Astrocyte (in vitro differentiated cells and primary cell): Measurements from ENCODE around the gene TWSG1. TPM values are rescaled to one million over a fixed set of nuclear protein-coding genes. Genes with fewer than 3 reads are reported as not detected.

Experiments used
- DNase-seq: peaks from one replicate; pipeline ENCODE4 v3.0.0-alpha.2; 2010; ENCODE audit warnings: low read depth
- FAIRE-seq: peaks from 2 replicates; lab custom pipeline; 2011; peaks lifted over from hg19 to GRCh38; lab: Jason Lieb, UNC
- H2AFZ ChIP-seq: 2 replicates; pipeline ENCODE4 v1.6.0; 2012; ENCODE audit warnings: low read depth, low read length, inconsistent platforms
- H3K27ac ChIP-seq: 2 replicates; pipeline ENCODE4 v1.5.1; 2011; ENCODE audit warnings: low read depth, low read length, inconsistent platforms
- H3K27me3 ChIP-seq: 2 replicates; pipeline ENCODE4 v1.6.0; 2011; ENCODE audit warnings: low read length, inconsistent platforms; ENCODE audit not compliant: insufficient read depth
- H3K36me3 ChIP-seq: 2 replicates; pipeline ENCODE4 v1.5.1; 2011; ENCODE audit warnings: low read length, inconsistent platforms; ENCODE audit not compliant: insufficient read depth
- H3K4me1 ChIP-seq: 2 replicates; pipeline ENCODE4 v1.5.1; 2011; ENCODE audit warnings: low read length, inconsistent platforms; ENCODE audit not compliant: insufficient read depth
- H3K4me2 ChIP-seq: 2 replicates; pipeline ENCODE4 v1.6.0; 2012; ENCODE audit warnings: low read length, inconsistent platforms
- H3K4me3 ChIP-seq: 2 replicates; pipeline ENCODE4 v1.5.1; 2011; ENCODE audit warnings: low read depth, mild to moderate bottlenecking, low read length, inconsistent platforms; ENCODE audit not compliant: insufficient read depth
- H3K79me2 ChIP-seq: 2 replicates; pipeline ENCODE4 v1.6.0; 2012; ENCODE audit warnings: mild to moderate bottlenecking, low read length, inconsistent platforms; ENCODE audit not compliant: insufficient read depth
- H3K9ac ChIP-seq: 2 replicates; pipeline ENCODE4 v1.6.0; 2012; ENCODE audit warnings: mild to moderate bottlenecking, low read length, inconsistent platforms
- H3K9me3 ChIP-seq: 2 replicates; pipeline ENCODE4 v1.5.1; 2012; ENCODE audit warnings: low read depth, mild to moderate bottlenecking, low read length, inconsistent platforms; ENCODE audit not compliant: insufficient read depth
- H4K20me1 ChIP-seq: 2 replicates; pipeline ENCODE4 v1.6.0; 2012; ENCODE audit warnings: low read length, inconsistent platforms; ENCODE audit not compliant: insufficient read depth
- H3K27ac Mint-ChIP-seq: one replicate; pipeline ENCODE4 v1.8.0; 2021; ENCODE audit warnings: mild to moderate bottlenecking, mixed read lengths; ENCODE audit not compliant: unreplicated experiment
- H3K27me3 Mint-ChIP-seq: one replicate; pipeline ENCODE4 v1.8.0; 2021; ENCODE audit warnings: low read depth, mixed read lengths; ENCODE audit not compliant: unreplicated experiment
- H3K36me3 Mint-ChIP-seq: one replicate; pipeline ENCODE4 v1.8.0; 2021; ENCODE audit warnings: low read depth, mixed read lengths; ENCODE audit not compliant: unreplicated experiment
- H3K4me1 Mint-ChIP-seq: one replicate; pipeline ENCODE4 v1.8.0; 2021; ENCODE audit warnings: low read depth, mixed read lengths; ENCODE audit not compliant: unreplicated experiment
- H3K4me3 Mint-ChIP-seq: one replicate; pipeline ENCODE4 v1.8.0; 2021; ENCODE audit warnings: mild to moderate bottlenecking, moderate library complexity, mixed read lengths; ENCODE audit not compliant: unreplicated experiment
- H3K9me3 Mint-ChIP-seq: one replicate; pipeline ENCODE4 v1.8.0; 2021; ENCODE audit warnings: mild to moderate bottlenecking, mixed read lengths; ENCODE audit not compliant: unreplicated experiment
- EZH2 ChIP-seq: IDR thresholded peaks from 2 replicates; pipeline ENCODE4 v1.6.1; 2012; ENCODE audit warnings: mild to moderate bottlenecking, low read length, inconsistent platforms; ENCODE audit not compliant: insufficient read depth
- total RNA-seq: library from RNA; stranded (reverse); gene quantifications from 2 replicates; pipeline ENCODE4 v1.2.1, GENCODE V29; 2021
- TF ChIP-seq, protein P1 (sequence below): IDR thresholded peaks from 2 replicates; pipeline ENCODE4 v1.5.1; 2011; ENCODE audit warnings: low read depth, mild to moderate bottlenecking, inconsistent platforms, low read length, moderate library complexity; ENCODE audit not compliant: insufficient read depth

The TWSG1 gene
- total RNA-seq, 1 donor from 2014 or later = 48.4 TPM

DNA sequence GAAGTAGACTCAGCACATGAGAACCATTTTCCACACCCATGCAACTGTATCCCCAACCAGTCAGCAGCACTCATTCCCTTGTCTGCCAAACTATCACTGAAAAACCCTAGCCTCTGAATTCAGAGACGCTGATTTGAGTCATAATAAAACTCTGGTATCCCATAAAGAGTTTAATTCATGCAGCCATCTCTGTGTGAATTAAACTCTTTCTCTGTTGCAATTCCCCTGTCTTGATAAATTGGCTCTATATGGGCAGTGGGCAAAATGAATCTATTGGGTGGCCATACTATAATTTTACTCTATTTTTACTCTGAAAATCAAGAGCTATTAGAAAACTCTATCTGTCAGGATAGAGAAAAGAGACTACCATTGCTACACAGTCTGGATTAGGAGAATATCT, 40.6 kb upstream of the TWSG1 start:
- Histone ChIP-seq H3K4me2 (no peak overlapping the region), H3K27me3 (no peaks in the 10 kb centered on the region), H3K27ac (no peak overlapping the region), H3K4me3 (no peak overlapping the region), H4K20me1 (no peaks in the 10 kb centered on the region), H3K9me3 (no peaks in the 10 kb centered on the region), H3K36me3 (no peaks in the 10 kb centered on the region), H2AFZ (no peak overlapping the region), H3K79me2 (no peaks in the 10 kb centered on the region), H3K4me1 (no peaks in the 10 kb centered on the region), H3K9ac (no peak overlapping the region)
- TF ChIP-seq EZH2 = no peak
- TF ChIP-seq, protein P1, sequence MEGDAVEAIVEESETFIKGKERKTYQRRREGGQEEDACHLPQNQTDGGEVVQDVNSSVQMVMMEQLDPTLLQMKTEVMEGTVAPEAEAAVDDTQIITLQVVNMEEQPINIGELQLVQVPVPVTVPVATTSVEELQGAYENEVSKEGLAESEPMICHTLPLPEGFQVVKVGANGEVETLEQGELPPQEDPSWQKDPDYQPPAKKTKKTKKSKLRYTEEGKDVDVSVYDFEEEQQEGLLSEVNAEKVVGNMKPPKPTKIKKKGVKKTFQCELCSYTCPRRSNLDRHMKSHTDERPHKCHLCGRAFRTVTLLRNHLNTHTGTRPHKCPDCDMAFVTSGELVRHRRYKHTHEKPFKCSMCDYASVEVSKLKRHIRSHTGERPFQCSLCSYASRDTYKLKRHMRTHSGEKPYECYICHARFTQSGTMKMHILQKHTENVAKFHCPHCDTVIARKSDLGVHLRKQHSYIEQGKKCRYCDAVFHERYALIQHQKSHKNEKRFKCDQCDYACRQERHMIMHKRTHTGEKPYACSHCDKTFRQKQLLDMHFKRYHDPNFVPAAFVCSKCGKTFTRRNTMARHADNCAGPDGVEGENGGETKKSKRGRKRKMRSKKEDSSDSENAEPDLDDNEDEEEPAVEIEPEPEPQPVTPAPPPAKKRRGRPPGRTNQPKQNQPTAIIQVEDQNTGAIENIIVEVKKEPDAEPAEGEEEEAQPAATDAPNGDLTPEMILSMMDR = no peak
- FAIRE-seq = no peak
- peaks cover 2% of the 10 kb centered on the region for H3K4me1 Mint-ChIP-seq
- no peak overlapping the region for H3K4me3 Mint-ChIP-seq
- no peak for DNase-seq
- H3K36me3 Mint-ChIP-seq = peaks cover 6% of the 10 kb centered on the region
- no peak overlapping the region for H3K27ac Mint-ChIP-seq
- peaks cover 28% of the 10 kb centered on the region for H3K9me3 Mint-ChIP-seq
- H3K27me3 Mint-ChIP-seq = no peaks in the 10 kb centered on the region

- H3K9me3 ChIP-seq = no peaks in the 10 kb centered on the region
- TF ChIP-seq EZH2 = no peak
- TF ChIP-seq, protein P1 = no peak
- H3K27me3 ChIP-seq = no peaks in the 10 kb centered on the region
- H3K27ac ChIP-seq = no peak overlapping the region
- H3K36me3 ChIP-seq = no peaks in the 10 kb centered on the region
- H3K9me3 Mint-ChIP-seq = peaks cover 24% of the 10 kb centered on the region
- no peaks in the 10 kb centered on the region for H3K27me3 Mint-ChIP-seq
- H3K4me3 ChIP-seq = no peak overlapping the region
- no peak overlapping the region for H2AFZ ChIP-seq
- H3K4me1 ChIP-seq = no peaks in the 10 kb centered on the region
- H3K4me3 Mint-ChIP-seq = no peak overlapping the region
- H3K9ac ChIP-seq = no peak overlapping the region
- H3K4me2 ChIP-seq = no peak overlapping the region
- no peaks in the 10 kb centered on the region for H4K20me1 ChIP-seq
- H3K27ac Mint-ChIP-seq = no peak overlapping the region
- no peaks in the 10 kb centered on the region for H3K4me1 Mint-ChIP-seq
- FAIRE-seq (no peak), DNase-seq (no peak)
- H3K79me2 ChIP-seq = no peaks in the 10 kb centered on the region
- peaks cover 6% of the 10 kb centered on the region for H3K36me3 Mint-ChIP-seq
These were observed 38.2 kb upstream of the TWSG1 start for GRCh38 chr18:9296233-9297006.

- Histone ChIP-seq H3K27me3 (no peaks in the 10 kb centered on the region), H3K79me2 (no peaks in the 10 kb centered on the region), H3K27ac (no peak overlapping the region), H3K9me3 (no peaks in the 10 kb centered on the region), H3K36me3 (no peaks in the 10 kb centered on the region), H3K4me1 (no peaks in the 10 kb centered on the region), H4K20me1 (no peaks in the 10 kb centered on the region), H3K9ac (no peak overlapping the region), H3K4me2 (no peak overlapping the region), H3K4me3 (no peak overlapping the region), H2AFZ (no peak overlapping the region)
- Mint-ChIP-seq H3K9me3 (peaks cover 20% of the 10 kb centered on the region), H3K4me3 (no peak overlapping the region), H3K27ac (no peak overlapping the region), H3K4me1 (no peaks in the 10 kb centered on the region), H3K36me3 (peaks cover 2% of the 10 kb centered on the region), H3K27me3 (no peaks in the 10 kb centered on the region)
- TF ChIP-seq, protein P1 = no peak
- TF ChIP-seq EZH2 = no peak
- DNase-seq = no peak
- FAIRE-seq = no peak
These were observed 37.6 kb upstream of the TWSG1 start for GRCh38 chr18:9297007-9297393.
